ENCODE results near the gene SORCS3. TPM values are rescaled to one million over a fixed set of nuclear protein-coding genes. Genes with fewer than 3 reads are reported as not detected.

Gene SORCS3
- total RNA-seq, 1 experiment from 2014 or later, result not detected

DNA sequence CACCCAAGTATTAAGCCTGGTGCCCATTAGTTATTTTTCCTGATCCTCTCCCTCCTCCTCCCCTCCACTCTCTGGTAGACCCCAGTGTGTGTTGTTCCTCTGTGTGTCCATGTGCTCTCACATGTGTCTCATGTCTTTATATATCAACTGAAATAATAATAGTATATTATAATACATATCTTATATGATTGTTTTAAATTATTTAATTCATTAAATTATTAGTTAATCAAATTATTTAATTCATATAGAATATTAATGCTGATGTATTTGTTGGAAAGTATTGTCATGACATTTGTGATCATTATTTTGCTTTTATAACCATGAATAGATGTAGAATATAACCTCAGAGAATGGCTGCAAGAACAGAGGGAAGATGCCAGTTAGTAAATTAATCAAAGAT lies 647.5 kb downstream of the SORCS3 start:
- Histone ChIP-seq H3K79me2 (ENCODE audit: insufficient read depth, low read length) (no peaks in the 10 kb centered on the region), H3K9me2 (ENCODE audit: insufficient read depth) (no peaks in the 10 kb centered on the region), H3K36me3 (ENCODE audit: control insufficient read depth in 1 of 2, insufficient read depth in 2 of 2, low read length in 2 of 2) (no peaks in the 10 kb centered on the region; a peak in 1 of 4 replicates), H4K20me1 (ENCODE audit: insufficient read depth) (no peaks in the 10 kb centered on the region), H2AFZ (ENCODE audit: low read depth, low read length, poor library complexity, severe bottlenecking) (no peak overlapping the region), H3K4me1 (ENCODE audit: control insufficient read depth in 1 of 2, insufficient read depth in 2 of 2, low read length in 2 of 2) (no peaks in the 10 kb centered on the region), H3K9ac (ENCODE audit: low read length) (no peak overlapping the region), H3K4me2 (ENCODE audit: low read length) (no peak overlapping the region), H3K9me3 (ENCODE audit: control insufficient read depth in 1 of 2, insufficient read depth in 1 of 2, low read depth in 1 of 2, low read length in 2 of 2) (peaks cover 28 to 33% of the 10 kb centered on the region in 2 experiments; a peak in 2 of 4 replicates), H3K27ac (ENCODE audit: low read depth, low read length) (no peak overlapping the region), H3K27me3 (ENCODE audit: insufficient read depth, low read length) (no peaks in the 10 kb centered on the region), H3K4me3 (replicated peaks in 1 of 2; ENCODE audit: low read depth in 1 of 2, low read length in 2 of 2) (no peak overlapping the region)
- RAD21 ChIA-PET (ENCODE audit: low non-redundant PET in 1 of 2, low total read pairs in 2 of 2, uncharacterized antibody in 2 of 2, unreplicated experiment in 2 of 2), result no interaction called here
- TF ChIP-seq FOSL1 (IDR thresholded peaks at IDR 0.05; ENCODE audit: low read depth), result no peak
- TF ChIP-seq ZNF274 (IDR thresholded peaks at IDR 0.05; ENCODE audit: low read depth, low read length), result no peak
- TF ChIP-seq CEBPB (IDR thresholded peaks at IDR 0.05; ENCODE audit: low read depth), result no peak
- ATAC-seq (no peak), DNase-seq (ENCODE audit: low read depth, low spot score) (no peak)
- intact Hi-C loops (cut with micrococcal nuclease), result no loop called here
- CTCF ChIA-PET, result no interaction called here
- POLR2A ChIA-PET, result no interaction called here
- no TSS peak for BruUV-seq (replicated peaks)

DNA sequence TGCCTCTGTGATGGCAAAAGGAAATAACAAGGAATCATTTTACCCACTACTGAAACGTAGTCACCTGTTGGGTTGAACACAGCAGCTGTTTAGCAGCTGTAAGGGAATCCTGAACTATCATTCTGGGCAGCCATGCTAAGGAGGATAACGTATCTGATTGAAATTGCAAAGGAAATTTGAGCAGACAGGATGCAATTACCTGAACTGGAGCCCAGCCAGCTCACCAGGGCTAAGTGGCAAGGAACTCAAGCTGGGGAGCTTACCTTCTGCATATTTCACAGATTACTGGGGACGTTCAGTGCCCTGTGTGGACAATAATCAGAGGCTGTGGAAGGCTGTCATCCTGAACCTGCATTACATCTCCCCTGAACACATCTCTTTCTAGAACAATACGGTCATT lies 650.5 kb downstream of the SORCS3 start:
- ChIA-PET POLR2A (no interaction called here), RAD21 (ENCODE audit: low non-redundant PET in 1 of 2, low total read pairs in 2 of 2, uncharacterized antibody in 2 of 2, unreplicated experiment in 2 of 2) (no interaction called here), CTCF (no interaction called here)
- Histone ChIP-seq H4K20me1 (ENCODE audit: insufficient read depth) (no peaks in the 10 kb centered on the region), H2AFZ (ENCODE audit: low read depth, low read length, poor library complexity, severe bottlenecking) (no peak overlapping the region), H3K36me3 (ENCODE audit: control insufficient read depth in 1 of 2, insufficient read depth in 2 of 2, low read length in 2 of 2) (no peaks in the 10 kb centered on the region; a peak in 1 of 4 replicates), H3K9me2 (ENCODE audit: insufficient read depth) (no peaks in the 10 kb centered on the region), H3K27ac (ENCODE audit: low read depth, low read length) (no peak overlapping the region), H3K4me3 (replicated peaks in 1 of 2; ENCODE audit: low read depth in 1 of 2, low read length in 2 of 2) (no peak overlapping the region), H3K9ac (ENCODE audit: low read length) (no peak overlapping the region), H3K79me2 (ENCODE audit: insufficient read depth, low read length) (no peaks in the 10 kb centered on the region), H3K4me2 (ENCODE audit: low read length) (no peak overlapping the region), H3K4me1 (ENCODE audit: control insufficient read depth in 1 of 2, insufficient read depth in 2 of 2, low read length in 2 of 2) (no peaks in the 10 kb centered on the region), H3K9me3 (ENCODE audit: control insufficient read depth in 1 of 2, insufficient read depth in 1 of 2, low read depth in 1 of 2, low read length in 2 of 2) (peaks cover 27 to 31% of the 10 kb centered on the region in 2 experiments; a peak in 2 of 4 replicates), H3K27me3 (ENCODE audit: insufficient read depth, low read length) (no peaks in the 10 kb centered on the region)
- intact Hi-C loops (cut with micrococcal nuclease), result no loop called here
- no peak for DNase-seq (ENCODE audit: low read depth, low spot score)
- no TSS peak for BruUV-seq (replicated peaks)
- TF ChIP-seq, protein P1, sequence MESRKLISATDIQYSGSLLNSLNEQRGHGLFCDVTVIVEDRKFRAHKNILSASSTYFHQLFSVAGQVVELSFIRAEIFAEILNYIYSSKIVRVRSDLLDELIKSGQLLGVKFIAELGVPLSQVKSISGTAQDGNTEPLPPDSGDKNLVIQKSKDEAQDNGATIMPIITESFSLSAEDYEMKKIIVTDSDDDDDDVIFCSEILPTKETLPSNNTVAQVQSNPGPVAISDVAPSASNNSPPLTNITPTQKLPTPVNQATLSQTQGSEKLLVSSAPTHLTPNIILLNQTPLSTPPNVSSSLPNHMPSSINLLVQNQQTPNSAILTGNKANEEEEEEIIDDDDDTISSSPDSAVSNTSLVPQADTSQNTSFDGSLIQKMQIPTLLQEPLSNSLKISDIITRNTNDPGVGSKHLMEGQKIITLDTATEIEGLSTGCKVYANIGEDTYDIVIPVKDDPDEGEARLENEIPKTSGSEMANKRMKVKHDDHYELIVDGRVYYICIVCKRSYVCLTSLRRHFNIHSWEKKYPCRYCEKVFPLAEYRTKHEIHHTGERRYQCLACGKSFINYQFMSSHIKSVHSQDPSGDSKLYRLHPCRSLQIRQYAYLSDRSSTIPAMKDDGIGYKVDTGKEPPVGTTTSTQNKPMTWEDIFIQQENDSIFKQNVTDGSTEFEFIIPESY (IDR thresholded peaks at IDR 0.05; ENCODE audit: extremely low read depth, insufficient replicate concordance, low read length), result no peak
- no peak for TF ChIP-seq JUND (IDR thresholded peaks at IDR 0.05)
- TF ChIP-seq FOSL1 (IDR thresholded peaks at IDR 0.05; ENCODE audit: low read depth), result no peak
- TF ChIP-seq SIN3A (IDR thresholded peaks at IDR 0.05; ENCODE audit: low read depth), result no peak
- TF ChIP-seq CEBPB (IDR thresholded peaks at IDR 0.05; ENCODE audit: low read depth), result no peak
- TF ChIP-seq, protein P2, sequence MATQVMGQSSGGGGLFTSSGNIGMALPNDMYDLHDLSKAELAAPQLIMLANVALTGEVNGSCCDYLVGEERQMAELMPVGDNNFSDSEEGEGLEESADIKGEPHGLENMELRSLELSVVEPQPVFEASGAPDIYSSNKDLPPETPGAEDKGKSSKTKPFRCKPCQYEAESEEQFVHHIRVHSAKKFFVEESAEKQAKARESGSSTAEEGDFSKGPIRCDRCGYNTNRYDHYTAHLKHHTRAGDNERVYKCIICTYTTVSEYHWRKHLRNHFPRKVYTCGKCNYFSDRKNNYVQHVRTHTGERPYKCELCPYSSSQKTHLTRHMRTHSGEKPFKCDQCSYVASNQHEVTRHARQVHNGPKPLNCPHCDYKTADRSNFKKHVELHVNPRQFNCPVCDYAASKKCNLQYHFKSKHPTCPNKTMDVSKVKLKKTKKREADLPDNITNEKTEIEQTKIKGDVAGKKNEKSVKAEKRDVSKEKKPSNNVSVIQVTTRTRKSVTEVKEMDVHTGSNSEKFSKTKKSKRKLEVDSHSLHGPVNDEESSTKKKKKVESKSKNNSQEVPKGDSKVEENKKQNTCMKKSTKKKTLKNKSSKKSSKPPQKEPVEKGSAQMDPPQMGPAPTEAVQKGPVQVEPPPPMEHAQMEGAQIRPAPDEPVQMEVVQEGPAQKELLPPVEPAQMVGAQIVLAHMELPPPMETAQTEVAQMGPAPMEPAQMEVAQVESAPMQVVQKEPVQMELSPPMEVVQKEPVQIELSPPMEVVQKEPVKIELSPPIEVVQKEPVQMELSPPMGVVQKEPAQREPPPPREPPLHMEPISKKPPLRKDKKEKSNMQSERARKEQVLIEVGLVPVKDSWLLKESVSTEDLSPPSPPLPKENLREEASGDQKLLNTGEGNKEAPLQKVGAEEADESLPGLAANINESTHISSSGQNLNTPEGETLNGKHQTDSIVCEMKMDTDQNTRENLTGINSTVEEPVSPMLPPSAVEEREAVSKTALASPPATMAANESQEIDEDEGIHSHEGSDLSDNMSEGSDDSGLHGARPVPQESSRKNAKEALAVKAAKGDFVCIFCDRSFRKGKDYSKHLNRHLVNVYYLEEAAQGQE (IDR thresholded peaks at IDR 0.05; ENCODE audit: low read depth), result no peak
- TF ChIP-seq ZNF274 (IDR thresholded peaks at IDR 0.05; ENCODE audit: low read depth, low read length), result no peak
- no peak for TF ChIP-seq ZFX (IDR thresholded peaks at IDR 0.05)
- TF ChIP-seq TCF7L2 (IDR thresholded peaks at IDR 0.05; ENCODE audit: borderline replicate concordance, extremely low read depth, insufficient read depth, insufficient read length), result no peak
- TF ChIP-seq POLR2AphosphoS5 (IDR thresholded peaks at IDR 0.05; ENCODE audit: low read depth, low read length), result no peak
- ATAC-seq, result no peak
